IPS-11a (cell line): ENCODE results near the gene NPIPB6.
A peak's percentile ranks its signal among the peaks of the same experiment; 100 is the strongest.

Source experiments
- H3K4me3 ChIP-seq: one replicate; pipeline ENCODE4 v1.5.1; 2013; ENCODE audit warnings: low read depth, low read length, control low read depth

The NPIPB6 gene

DNA sequence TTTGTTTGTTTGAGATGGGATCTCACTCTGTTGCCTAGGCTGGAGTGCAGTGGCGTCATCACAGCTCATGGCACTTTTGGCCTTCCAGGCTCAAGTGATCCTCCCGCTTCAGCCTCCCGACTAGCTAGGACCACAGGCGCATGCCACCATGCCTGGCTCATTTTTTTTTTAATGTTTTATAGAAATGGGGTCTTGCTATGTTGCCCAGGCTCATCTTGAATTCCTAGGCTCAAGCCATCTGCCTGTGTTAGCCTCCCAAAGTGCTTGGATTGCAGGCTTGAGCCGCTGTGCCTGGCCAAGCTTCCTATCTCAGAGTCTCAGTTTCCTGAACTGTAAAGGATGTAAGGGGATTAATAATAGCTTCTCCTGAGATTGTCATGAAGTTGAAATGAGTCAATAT lies 63.0 kb downstream of the NPIPB6 start:
- H3K4me3 ChIP-seq, result no peak overlapping the region

DNA sequence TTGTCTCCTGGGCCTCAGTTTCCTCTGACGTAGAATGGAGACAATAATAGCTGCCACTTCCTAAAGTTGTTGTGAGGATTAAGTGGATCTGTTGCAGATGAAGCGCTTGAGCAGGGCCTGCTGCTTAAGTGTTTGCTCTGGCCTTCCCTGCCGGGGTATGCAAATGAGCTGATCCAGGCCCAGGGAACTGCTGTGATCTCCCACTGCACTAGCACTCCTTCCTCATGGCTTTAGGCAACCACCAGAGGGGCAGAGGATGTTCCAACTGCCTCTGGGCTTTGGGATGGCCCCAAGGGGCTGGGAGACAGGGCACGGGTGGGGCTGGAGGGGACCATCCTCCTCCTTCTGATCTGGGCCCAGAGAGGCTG lies 64.8 kb downstream of the NPIPB6 start:
- no peak overlapping the region for H3K4me3 ChIP-seq

DNA sequence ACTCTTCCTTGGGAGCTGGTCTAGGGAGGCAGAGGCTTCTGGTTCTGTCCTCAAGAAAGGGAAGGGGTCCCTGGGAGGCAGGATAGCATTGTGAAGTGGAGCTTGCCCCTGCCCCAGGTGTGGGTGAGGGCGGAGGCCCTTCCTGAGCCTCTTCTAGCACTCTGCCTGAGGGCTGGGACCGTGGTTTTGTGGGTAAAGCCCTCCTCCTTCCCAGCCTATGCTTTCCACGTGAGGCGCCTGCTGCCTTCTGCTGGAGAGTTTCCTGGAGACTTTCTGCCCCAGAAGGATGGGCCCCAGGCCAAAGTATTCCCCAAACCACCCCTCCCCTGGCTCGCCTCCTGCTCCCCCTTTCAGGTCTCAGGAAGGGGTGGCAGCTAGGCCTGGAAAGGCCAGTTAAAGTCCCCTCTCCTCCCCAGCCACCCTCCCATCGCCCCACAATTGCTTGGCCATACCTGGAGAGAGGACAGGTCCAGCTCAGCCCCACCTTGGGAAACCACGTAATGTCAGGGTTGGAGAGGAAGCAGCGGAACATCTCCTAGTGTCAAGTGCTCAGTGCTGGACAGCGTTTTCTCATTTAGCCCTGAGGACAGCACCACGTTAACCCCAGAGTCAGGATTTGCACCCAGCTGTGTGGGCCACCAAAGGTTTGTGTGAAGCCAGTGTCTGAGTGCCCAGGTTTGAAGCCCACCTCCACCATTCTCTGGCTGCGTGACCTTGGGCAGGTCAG lies 65.4 kb downstream of the NPIPB6 start:
- H3K4me3 ChIP-seq, result no peak overlapping the region

DNA sequence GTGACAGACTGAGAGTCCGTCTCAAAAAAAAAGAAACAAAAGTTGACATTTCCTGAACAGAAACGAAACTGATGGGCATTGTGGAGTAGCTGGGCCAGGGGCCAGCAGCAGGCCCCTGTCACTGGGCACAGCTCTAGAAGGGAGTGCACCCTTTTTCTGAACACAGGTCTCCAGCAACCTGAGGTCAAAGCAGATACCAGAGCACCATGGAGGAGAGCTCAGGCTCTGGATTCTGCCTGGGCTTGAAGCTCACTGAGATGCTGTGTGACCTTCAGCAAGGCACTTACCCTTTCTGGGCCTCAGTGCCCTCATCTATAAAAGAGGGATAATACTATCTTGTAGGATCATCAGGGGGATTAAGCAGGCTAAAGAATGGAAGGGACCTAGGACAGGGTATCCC lies 66.0 kb downstream of the NPIPB6 start:
- H3K4me3 ChIP-seq, result no peak overlapping the region

DNA sequence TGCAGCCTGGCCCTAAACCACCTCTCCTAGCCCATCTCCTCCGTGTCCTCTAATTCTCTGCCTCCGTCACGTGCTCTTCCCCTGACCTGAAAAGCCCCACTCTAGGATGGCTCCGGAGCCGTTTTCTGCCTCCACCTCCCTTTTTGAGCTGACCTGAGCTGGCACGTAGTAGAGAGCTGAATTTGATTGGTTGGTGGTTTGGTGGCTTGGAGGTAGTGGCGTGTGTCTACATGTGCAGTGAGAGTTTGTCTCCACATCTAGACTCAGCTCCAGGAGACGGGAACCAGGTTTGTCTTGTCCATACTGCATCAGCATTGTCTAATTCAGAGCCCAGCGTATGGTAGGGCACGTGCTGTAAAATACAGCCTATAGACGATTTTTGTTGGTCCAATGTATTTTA lies 68.0 kb downstream of the NPIPB6 start:
- H3K4me3 ChIP-seq, result no peak overlapping the region

DNA sequence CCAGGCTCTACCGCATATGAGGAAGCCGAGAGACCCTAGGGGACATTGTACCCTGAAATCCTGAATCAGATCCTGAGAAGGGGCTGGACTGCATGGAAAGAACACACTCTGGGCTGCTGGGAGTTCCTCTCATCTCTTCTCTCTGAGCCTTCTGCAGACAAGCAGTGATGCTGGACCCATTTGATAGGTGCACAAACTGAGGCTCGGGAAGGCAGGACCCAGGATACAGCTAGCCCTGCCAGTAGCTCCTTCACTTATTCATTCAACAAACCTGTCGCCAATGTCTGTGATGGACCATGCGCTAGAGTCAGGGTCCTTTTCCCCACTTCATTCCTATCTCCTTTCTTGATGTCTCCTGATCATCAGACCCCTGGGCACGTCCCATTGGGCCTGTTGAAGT lies 69.1 kb downstream of the NPIPB6 start:
- H3K4me3 ChIP-seq, result peak overlapping the region; percentile 76

DNA sequence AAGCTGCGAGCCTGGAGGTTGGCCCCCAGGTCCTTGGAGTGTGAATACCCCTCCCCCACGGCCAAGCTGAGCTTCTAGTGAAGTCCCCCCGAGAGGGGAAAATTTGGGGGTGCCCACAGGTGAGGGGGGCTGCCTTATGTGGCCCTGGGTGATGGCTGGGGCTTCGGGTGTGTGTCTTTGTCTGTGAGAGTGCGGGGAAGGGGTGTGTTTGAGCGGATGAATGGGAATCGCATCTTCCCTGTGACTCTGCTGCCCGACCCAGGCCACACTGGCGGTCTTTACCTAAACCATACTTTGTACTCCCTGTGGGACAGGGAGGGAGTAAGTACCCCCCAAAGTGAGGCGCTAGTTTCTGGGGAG lies 69.7 kb downstream of the NPIPB6 start:
- H3K4me3 ChIP-seq, result peak overlapping the region; percentile 76

DNA sequence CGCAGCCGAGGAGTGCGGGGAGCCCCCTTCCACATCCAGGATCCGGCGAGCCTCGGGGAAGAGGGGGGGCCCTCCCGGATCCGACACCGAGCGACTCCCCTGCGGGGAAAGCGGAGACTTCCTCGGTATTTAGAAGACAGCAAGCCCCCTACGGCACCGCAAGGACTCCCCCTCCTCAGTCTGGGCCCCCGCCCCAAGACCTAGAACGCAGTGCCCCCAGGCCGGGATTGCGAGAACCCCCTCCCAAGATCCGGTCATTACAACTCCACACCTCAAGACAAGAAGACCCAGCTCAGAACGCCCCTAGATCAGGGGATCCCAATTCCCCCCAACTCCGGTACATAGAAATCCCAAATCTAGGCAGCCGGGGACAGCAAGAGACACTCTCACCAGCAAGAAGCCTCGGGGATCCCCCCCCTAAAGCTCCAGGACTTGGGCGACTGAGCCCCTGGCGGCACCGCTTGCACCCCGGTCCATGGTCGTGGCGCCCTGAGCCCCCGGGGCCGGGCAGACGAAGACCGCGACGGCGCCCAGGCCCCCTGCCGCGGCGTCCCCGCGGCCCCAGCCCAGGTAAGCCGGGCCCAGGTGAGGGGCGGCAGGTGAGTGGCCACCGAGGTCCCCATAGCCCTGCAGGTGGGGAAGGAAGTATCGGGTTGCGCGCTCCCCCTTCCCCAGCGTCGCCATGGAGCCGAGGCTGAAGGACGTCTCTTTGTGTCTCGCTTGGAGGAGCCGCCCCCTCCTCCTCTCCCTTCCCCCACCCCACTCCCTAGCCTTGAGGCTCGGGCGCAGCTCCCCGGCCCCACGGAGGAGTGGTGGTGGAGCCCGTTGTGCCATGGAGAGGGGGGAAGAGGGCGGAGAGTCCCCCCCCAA lies 70.3 kb downstream of the NPIPB6 start:
- peak overlapping the region; percentile 76 for H3K4me3 ChIP-seq
